Testis (tissue), 3 donors: ENCODE measurements around the gene CYB5R2. TPM values are rescaled to one million over a fixed set of nuclear protein-coding genes. Genes with fewer than 3 reads are reported as not detected.

Experiments used
- DNase-seq: peaks from one replicate; pipeline ENCODE4 v3.0.0-alpha.2; 2019
- H3K27ac ChIP-seq, 2 donors: fragments of 200-600 bp; sonication (generic); one replicate each; pipeline ENCODE4 v1.5.1; 2019
- H3K27me3 ChIP-seq: fragments of 200-600 bp; sonication (generic); one replicate; pipeline ENCODE4 v1.5.1; 2019
- H3K36me3 ChIP-seq: fragments of 200-600 bp; sonication (generic); one replicate; pipeline ENCODE4 v1.5.1; 2017; ENCODE audit warnings: low read depth; ENCODE audit errors: missing control alignments
- H3K4me1 ChIP-seq: fragments of 200-600 bp; sonication (generic); one replicate; pipeline ENCODE4 v1.5.1; 2019
- H3K4me3 ChIP-seq, 2 donors: fragments of 200-600 bp; sonication (generic); one replicate each; pipeline ENCODE4 v1.5.1; 2017 to 2019
- H3K9me3 ChIP-seq: fragments of 200-600 bp; sonication (generic); one replicate; pipeline ENCODE4 v1.5.1; 2017
- CTCF ChIP-seq, 3 experiments: fragments of 450-650 bp in 2 of 3; fragments of 200-600 bp in 1 of 3; sonication (generic) in 1 of 3; IDR thresholded peaks; one replicate each; pipeline ENCODE4 v1.5.1; 2016 to 2019; ENCODE audit warnings: antibody characterized with exemption in 3 of 3, mild to moderate bottlenecking in 2 of 3, moderate library complexity in 1 of 3
- POLR2A ChIP-seq: fragments of 450-650 bp; IDR thresholded peaks from one replicate; pipeline ENCODE4 v1.6.1; 2017; ENCODE audit warnings: antibody characterized with exemption, mild to moderate bottlenecking, moderate library complexity
- WGBS, 2 donors: methylation state at CpG; one replicate each; pipeline ENCODE4 v1.1.5; 2018; 5-methylcytosine and 5-hydroxymethylcytosine counted together
- intact Hi-C: fragments of 100-400 bp; cut with DNase I; formaldehyde crosslinking; loops from one replicate; pipeline ENCODE4 v1.15.1; 2023; ENCODE audit warnings: low total_unique reads
- polyA plus RNA-seq: library from polyadenylated mRNA; stranded (reverse); fragments of 350-450 nt; fragmentation: Illumina TruSeq; extraction: RNeasy Lipid Tissue Mini Kit (QIAGEN cat#74804); gene quantifications from one replicate; pipeline ENCODE4 v1.2.3, GENCODE V29; 2014; ENCODE audit warnings: low read depth, low replicate concordance; ENCODE audit not compliant: insufficient read depth
- total RNA-seq, 2 donors: library from RNA; depleted of rRNA; stranded (reverse); fragments of >200 nt; gene quantifications; one replicate each; pipeline ENCODE4 v1.2.3, GENCODE V29; 2016

CYB5R2 gene
- total and polyA plus RNA-seq, 3 donors from 2014 or later = 140 to 263 (median 190) TPM

- no peaks in the 10 kb centered on the region for H3K27me3 ChIP-seq
- peaks cover 18% of the 10 kb centered on the region for H3K4me1 ChIP-seq
- no peak for DNase-seq
- no peak overlapping the region for H3K4me3 ChIP-seq
- 62 to 63% methylated on average over 4 of the region's 4 CpGs for WGBS, 2 donors
- H3K36me3 ChIP-seq = no peaks in the 10 kb centered on the region
- no peaks in the 10 kb centered on the region for H3K9me3 ChIP-seq
- intact Hi-C loops = no loop called here
- no peak overlapping the region for H3K27ac ChIP-seq
- TF ChIP-seq CTCF (IDR thresholded peaks at IDR 0.05) (no peak), POLR2A (no peak)
Measured at GRCh38 chr11:7642747-7643146, 30.6 kb downstream of the CYB5R2 start.

GRCh38 chr11:7640816-7641215, 32.5 kb downstream of the CYB5R2 start:
- H3K36me3 ChIP-seq = no peaks in the 10 kb centered on the region
- no peaks in the 10 kb centered on the region for H3K9me3 ChIP-seq
- DNase-seq = no peak
- no peaks in the 10 kb centered on the region for H3K27me3 ChIP-seq
- intact Hi-C loops = no loop called here
- WGBS, 2 donors = 92 to 96% methylated on average over 6 of the region's 6 CpGs
- H3K4me1 ChIP-seq = peaks cover 18% of the 10 kb centered on the region
- H3K27ac ChIP-seq = no peak overlapping the region
- TF ChIP-seq POLR2A (no peak), CTCF (IDR thresholded peaks at IDR 0.05) (no peak)
- no peak overlapping the region for H3K4me3 ChIP-seq

- intact Hi-C loops = no loop called here
- Histone ChIP-seq H3K27ac (peak overlapping the region in 1 of 2 donors; percentile 82), H3K4me1 (peaks cover 18% of the 10 kb centered on the region), H3K9me3 (no peaks in the 10 kb centered on the region), H3K4me3 (no peak overlapping the region), H3K36me3 (no peaks in the 10 kb centered on the region), H3K27me3 (no peaks in the 10 kb centered on the region)
- 68 to 79% methylated on average over 5 of the region's 5 CpGs for WGBS, 2 donors
- TF ChIP-seq CTCF (IDR thresholded peaks at IDR 0.05) (no peak), POLR2A (no peak)
- DNase-seq = no peak
Measured at GRCh38 chr11:7639643-7640025, 33.7 kb downstream of the CYB5R2 start.

- no peak overlapping the region for H3K4me3 ChIP-seq
- intact Hi-C loops = no loop called here
- 69 to 71% methylated on average over 5 of the region's 5 CpGs for WGBS, 2 donors
- H3K27ac ChIP-seq = peak overlapping the region; percentile 27 to 82
- peak; percentile 58 for DNase-seq
- no peaks in the 10 kb centered on the region for H3K9me3 ChIP-seq
- TF ChIP-seq CTCF (IDR thresholded peaks at IDR 0.05) (no peak), POLR2A (no peak)
- no peaks in the 10 kb centered on the region for H3K36me3 ChIP-seq
- peaks cover 18% of the 10 kb centered on the region for H3K4me1 ChIP-seq
- H3K27me3 ChIP-seq = no peaks in the 10 kb centered on the region
Measured at GRCh38 chr11:7638710-7639642, 34.3 kb downstream of the CYB5R2 start.
